ENCODE measurements around the gene SPCS2. TPM values are rescaled to one million over a fixed set of nuclear protein-coding genes. Genes with fewer than 3 reads are reported as not detected.

Gene SPCS2
- total RNA-seq, 4 donors from 2014 or later, result 28.3 to 95.7 (median 61.7) TPM

- WGBS, 2 donors, result 2% methylated on average over 6 of the region's 6 CpGs
- no peaks in the 10 kb centered on the region for H3K27me3 ChIP-seq
- no peaks in the 10 kb centered on the region for H3K9me3 ChIP-seq
- peaks cover 0 to 6% (median 0%) of the 10 kb centered on the region in 3 donors for H3K36me3 ChIP-seq
- no peak for DNase-seq (ENCODE audit: low spot score in 2 of 2)
- H3K27ac ChIP-seq, result peak overlapping the region; percentile 79 to 91 (median 87)
- H3K4me1 ChIP-seq, result peaks cover 0 to 56% (median 17%) of the 10 kb centered on the region in 4 donors
- TF ChIP-seq EP300 (IDR thresholded peaks at IDR 0.05) (no peak), POLR2A (IDR thresholded peaks at IDR 0.05) (no peak)
- TF ChIP-seq, protein P1, sequence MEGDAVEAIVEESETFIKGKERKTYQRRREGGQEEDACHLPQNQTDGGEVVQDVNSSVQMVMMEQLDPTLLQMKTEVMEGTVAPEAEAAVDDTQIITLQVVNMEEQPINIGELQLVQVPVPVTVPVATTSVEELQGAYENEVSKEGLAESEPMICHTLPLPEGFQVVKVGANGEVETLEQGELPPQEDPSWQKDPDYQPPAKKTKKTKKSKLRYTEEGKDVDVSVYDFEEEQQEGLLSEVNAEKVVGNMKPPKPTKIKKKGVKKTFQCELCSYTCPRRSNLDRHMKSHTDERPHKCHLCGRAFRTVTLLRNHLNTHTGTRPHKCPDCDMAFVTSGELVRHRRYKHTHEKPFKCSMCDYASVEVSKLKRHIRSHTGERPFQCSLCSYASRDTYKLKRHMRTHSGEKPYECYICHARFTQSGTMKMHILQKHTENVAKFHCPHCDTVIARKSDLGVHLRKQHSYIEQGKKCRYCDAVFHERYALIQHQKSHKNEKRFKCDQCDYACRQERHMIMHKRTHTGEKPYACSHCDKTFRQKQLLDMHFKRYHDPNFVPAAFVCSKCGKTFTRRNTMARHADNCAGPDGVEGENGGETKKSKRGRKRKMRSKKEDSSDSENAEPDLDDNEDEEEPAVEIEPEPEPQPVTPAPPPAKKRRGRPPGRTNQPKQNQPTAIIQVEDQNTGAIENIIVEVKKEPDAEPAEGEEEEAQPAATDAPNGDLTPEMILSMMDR (IDR thresholded peaks at IDR 0.05), result no peak
- peak overlapping the region; percentile 64 to 83 (median 74) for H3K4me3 ChIP-seq
These were observed 679 bp downstream of the SPCS2 start for GRCh38 chr11:74949753-74950137.

DNA sequence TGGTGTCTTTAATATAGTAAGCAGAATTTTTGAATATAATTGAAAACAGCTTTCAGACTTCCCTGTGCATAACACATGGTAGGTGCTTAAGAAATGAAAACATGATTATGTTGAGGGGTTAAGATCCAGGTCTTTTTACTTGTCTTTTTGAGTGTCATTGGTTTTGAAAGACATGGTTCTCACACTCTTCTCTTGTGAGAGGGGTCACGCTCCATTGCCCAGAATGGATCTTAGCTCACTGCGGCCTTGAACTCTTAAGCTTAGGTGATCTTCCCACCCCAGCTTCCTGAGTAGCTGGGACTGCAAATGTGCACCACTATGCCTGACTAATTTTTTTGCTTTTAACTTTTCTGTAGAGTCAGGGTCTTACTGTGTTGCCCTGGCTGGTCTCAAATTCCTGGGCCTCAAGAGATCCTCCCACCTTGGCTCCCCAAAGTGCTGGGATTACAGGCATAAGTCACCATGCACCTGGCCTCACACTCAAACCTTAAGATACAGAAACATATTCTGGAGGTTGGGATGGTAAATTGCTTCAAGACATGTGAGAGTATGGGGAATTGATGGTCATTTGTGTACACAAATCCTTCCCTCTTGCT, 1.4 kb downstream of the SPCS2 start:
- H3K4me3 ChIP-seq, result peak overlapping the region in 3 of 4 donors; percentile 64 to 83 (median 74)
- H3K27ac ChIP-seq, result peak overlapping the region in 1 of 4 donors; percentile 91
- peaks cover 0 to 55% (median 17%) of the 10 kb centered on the region in 4 donors for H3K4me1 ChIP-seq
- no peaks in the 10 kb centered on the region for H3K9me3 ChIP-seq
- WGBS, 2 donors, result 65 to 70% methylated on average over 2 of the region's 2 CpGs
- TF ChIP-seq POLR2A (IDR thresholded peaks at IDR 0.05) (no peak), EP300 (IDR thresholded peaks at IDR 0.05) (no peak)
- TF ChIP-seq, protein P1 (IDR thresholded peaks at IDR 0.05), result no peak
- no peaks in the 10 kb centered on the region for H3K27me3 ChIP-seq
- no peak for DNase-seq (ENCODE audit: low spot score in 2 of 2)
- peaks cover 0 to 6% (median 0%) of the 10 kb centered on the region in 3 donors for H3K36me3 ChIP-seq

GRCh38 chr11:74951226-74951625, 2.2 kb downstream of the SPCS2 start:
- TF ChIP-seq EP300 (IDR thresholded peaks at IDR 0.05) (no peak), POLR2A (IDR thresholded peaks at IDR 0.05) (no peak)
- TF ChIP-seq, protein P1 (IDR thresholded peaks at IDR 0.05), result no peak
- Histone ChIP-seq H3K27ac (no peak overlapping the region), H3K27me3 (no peaks in the 10 kb centered on the region), H3K4me3 (no peak overlapping the region), H3K36me3 (peaks cover 0 to 6% (median 0%) of the 10 kb centered on the region in 3 donors), H3K4me1 (peaks cover 0 to 57% (median 19%) of the 10 kb centered on the region in 4 donors), H3K9me3 (no peaks in the 10 kb centered on the region)
- WGBS, 2 donors, result 93 to 94% methylated on average over 8 of the region's 8 CpGs
- no peak for DNase-seq (ENCODE audit: low spot score in 2 of 2)

GRCh38 chr11:74952752-74953151, 3.7 kb downstream of the SPCS2 start:
- DNase-seq (ENCODE audit: low spot score in 2 of 2), result no peak
- Histone ChIP-seq H3K27me3 (no peaks in the 10 kb centered on the region), H3K9me3 (no peaks in the 10 kb centered on the region), H3K36me3 (peaks cover 0 to 6% (median 0%) of the 10 kb centered on the region in 3 donors), H3K27ac (no peak overlapping the region), H3K4me1 (peaks cover 0 to 57% (median 21%) of the 10 kb centered on the region in 4 donors), H3K4me3 (no peak overlapping the region)
- 67 to 78% methylated on average over 2 of the region's 2 CpGs for WGBS, 2 donors
- TF ChIP-seq POLR2A (IDR thresholded peaks at IDR 0.05), result no peak

GRCh38 chr11:74953451-74953850, 4.4 kb downstream of the SPCS2 start:
- WGBS, 2 donors, result 87 to 89% methylated on average over 5 of the region's 5 CpGs
- Histone ChIP-seq H3K27me3 (no peaks in the 10 kb centered on the region), H3K36me3 (peaks cover 0 to 6% (median 0%) of the 10 kb centered on the region in 3 donors), H3K4me1 (peaks cover 0 to 51% (median 19%) of the 10 kb centered on the region in 4 donors), H3K9me3 (no peaks in the 10 kb centered on the region), H3K27ac (no peak overlapping the region), H3K4me3 (no peak overlapping the region)
- no peak for DNase-seq (ENCODE audit: low spot score in 2 of 2)
- TF ChIP-seq EP300 (IDR thresholded peaks at IDR 0.05), result no peak
- TF ChIP-seq, protein P1 (IDR thresholded peaks at IDR 0.05), result no peak
- no peak for TF ChIP-seq POLR2A (IDR thresholded peaks at IDR 0.05)

Data from tibial nerve (tissue), 4 donors.